ENCODE measurements around the gene TERT. TPM values are rescaled to one million over a fixed set of nuclear protein-coding genes. Genes with fewer than 3 reads are reported as not detected.
A peak's percentile ranks its signal among the peaks of the same experiment; 100 is the strongest.

The TERT gene
- total and polyA plus RNA-seq, 5 donors from 2014 or later = 0.22 TPM; not detected in 4

DNA sequence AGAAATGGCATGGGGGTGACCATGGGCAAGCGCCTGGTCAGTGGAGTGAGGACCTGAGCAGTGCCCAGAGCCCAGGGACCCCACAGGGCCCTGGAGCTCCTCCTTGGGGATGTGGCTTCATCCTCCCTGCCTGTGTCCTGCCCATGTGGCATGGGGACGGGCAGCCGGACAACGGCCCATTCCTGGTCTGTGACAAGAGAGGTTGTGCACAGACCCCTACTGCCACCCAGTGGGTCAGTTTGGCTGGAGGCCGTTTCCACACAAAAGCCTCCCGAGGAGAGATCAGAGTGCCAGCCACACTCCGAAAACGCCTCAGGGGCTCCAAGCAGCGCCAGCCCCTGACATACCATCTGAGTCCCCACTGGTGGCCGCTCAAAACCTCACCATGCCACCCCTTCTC, 49.9 kb downstream of the TERT start:
- H3K36me3 Mint-ChIP-seq = no peaks in the 10 kb centered on the region
- Histone ChIP-seq H3K4me1 (ENCODE audit: control insufficient read depth, insufficient read depth, low read length, poor library complexity, severe bottlenecking) (no peaks in the 10 kb centered on the region), H3K4me3 (ENCODE audit: low read depth, low read length) (no peak overlapping the region), H3K27me3 (ENCODE audit: control insufficient read depth, insufficient read depth, low read length) (no peaks in the 10 kb centered on the region), H3K27ac (ENCODE audit: insufficient read depth, low read length, poor library complexity, severe bottlenecking) (no peak overlapping the region), H3K9me3 (ENCODE audit: control insufficient read depth in 2 of 2, low read length in 2 of 2) (no peaks in the 10 kb centered on the region), H3K36me3 (ENCODE audit: control insufficient read depth, insufficient read depth, low read length) (no peaks in the 10 kb centered on the region)
- H3K27me3 Mint-ChIP-seq = no peaks in the 10 kb centered on the region
- peaks cover 0 to 2% (median 0%) of the 10 kb centered on the region in 4 donors for H3K4me1 Mint-ChIP-seq
- no peak overlapping the region for H3K4me3 Mint-ChIP-seq
- ATAC-seq (ENCODE audit: low read depth in 2 of 2) (no peak), DNase-seq (no peak)
- H3K27ac Mint-ChIP-seq = no peak overlapping the region
- H3K9me3 Mint-ChIP-seq = peaks cover 0 to 1% (median 0%) of the 10 kb centered on the region in 7 donors

GRCh38 chr5:1244255-1244654, 50.6 kb downstream of the TERT start:
- no peaks in the 10 kb centered on the region for H3K4me1 ChIP-seq (ENCODE audit: control insufficient read depth, insufficient read depth, low read length, poor library complexity, severe bottlenecking)
- Mint-ChIP-seq H3K27me3 (no peaks in the 10 kb centered on the region), H3K4me3 (no peak overlapping the region), H3K9me3 (peaks cover 0 to 1% (median 0%) of the 10 kb centered on the region in 7 donors), H3K36me3 (no peaks in the 10 kb centered on the region), H3K27ac (no peak overlapping the region), H3K4me1 (peaks cover 0 to 2% (median 0%) of the 10 kb centered on the region in 4 donors)
- no peaks in the 10 kb centered on the region for H3K9me3 ChIP-seq (ENCODE audit: control insufficient read depth in 2 of 2, low read length in 2 of 2)
- no peak for ATAC-seq (ENCODE audit: low read depth in 2 of 2)
- H3K27ac ChIP-seq (ENCODE audit: insufficient read depth, low read length, poor library complexity, severe bottlenecking) = no peak overlapping the region
- no peaks in the 10 kb centered on the region for H3K36me3 ChIP-seq (ENCODE audit: control insufficient read depth, insufficient read depth, low read length)
- no peaks in the 10 kb centered on the region for H3K27me3 ChIP-seq (ENCODE audit: control insufficient read depth, insufficient read depth, low read length)
- H3K4me3 ChIP-seq (ENCODE audit: low read depth, low read length) = no peak overlapping the region
- no peak for DNase-seq

DNA sequence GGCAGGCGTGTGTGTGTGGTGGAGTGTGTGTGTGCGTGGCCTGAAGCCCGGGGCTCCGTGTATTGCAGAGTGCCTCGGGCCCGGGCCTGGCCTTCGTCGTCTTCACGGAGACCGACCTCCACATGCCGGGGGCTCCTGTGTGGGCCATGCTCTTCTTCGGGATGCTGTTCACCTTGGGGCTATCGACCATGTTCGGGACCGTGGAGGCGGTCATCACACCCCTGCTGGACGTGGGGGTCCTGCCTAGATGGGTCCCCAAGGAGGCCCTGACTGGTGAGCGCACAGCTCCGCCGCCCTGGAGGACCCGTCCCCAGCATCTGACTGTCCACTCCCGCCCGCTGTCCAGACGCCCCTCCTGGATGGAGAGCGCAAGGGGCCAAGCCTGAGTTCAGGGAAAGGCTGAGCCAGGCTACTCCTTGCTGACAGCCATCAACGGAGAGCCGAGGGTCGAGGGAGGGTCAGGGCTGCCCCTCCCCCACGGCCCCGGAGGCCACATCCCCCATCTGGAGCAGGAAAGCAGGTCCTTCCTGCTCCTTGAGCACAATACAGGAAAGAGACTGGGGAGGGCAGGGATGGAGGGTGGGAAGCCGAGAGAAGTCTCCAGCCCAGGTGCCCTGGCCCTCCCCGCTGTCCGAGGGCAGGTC, 51.3 kb downstream of the TERT start:
- Histone ChIP-seq H3K27me3 (ENCODE audit: control insufficient read depth, insufficient read depth, low read length) (no peaks in the 10 kb centered on the region), H3K36me3 (ENCODE audit: control insufficient read depth, insufficient read depth, low read length) (no peaks in the 10 kb centered on the region), H3K4me1 (ENCODE audit: control insufficient read depth, insufficient read depth, low read length, poor library complexity, severe bottlenecking) (no peaks in the 10 kb centered on the region), H3K4me3 (ENCODE audit: low read depth, low read length) (no peak overlapping the region), H3K27ac (ENCODE audit: insufficient read depth, low read length, poor library complexity, severe bottlenecking) (no peak overlapping the region), H3K9me3 (ENCODE audit: control insufficient read depth in 2 of 2, low read length in 2 of 2) (no peaks in the 10 kb centered on the region)
- no peaks in the 10 kb centered on the region for H3K27me3 Mint-ChIP-seq
- H3K4me3 Mint-ChIP-seq = no peak overlapping the region
- peaks cover 0 to 1% (median 0%) of the 10 kb centered on the region in 7 donors for H3K9me3 Mint-ChIP-seq
- ATAC-seq (ENCODE audit: low read depth in 2 of 2) (no peak), DNase-seq (no peak)
- H3K36me3 Mint-ChIP-seq = no peaks in the 10 kb centered on the region
- H3K4me1 Mint-ChIP-seq = peaks cover 0 to 2% (median 0%) of the 10 kb centered on the region in 4 donors
- no peak overlapping the region for H3K27ac Mint-ChIP-seq

DNA sequence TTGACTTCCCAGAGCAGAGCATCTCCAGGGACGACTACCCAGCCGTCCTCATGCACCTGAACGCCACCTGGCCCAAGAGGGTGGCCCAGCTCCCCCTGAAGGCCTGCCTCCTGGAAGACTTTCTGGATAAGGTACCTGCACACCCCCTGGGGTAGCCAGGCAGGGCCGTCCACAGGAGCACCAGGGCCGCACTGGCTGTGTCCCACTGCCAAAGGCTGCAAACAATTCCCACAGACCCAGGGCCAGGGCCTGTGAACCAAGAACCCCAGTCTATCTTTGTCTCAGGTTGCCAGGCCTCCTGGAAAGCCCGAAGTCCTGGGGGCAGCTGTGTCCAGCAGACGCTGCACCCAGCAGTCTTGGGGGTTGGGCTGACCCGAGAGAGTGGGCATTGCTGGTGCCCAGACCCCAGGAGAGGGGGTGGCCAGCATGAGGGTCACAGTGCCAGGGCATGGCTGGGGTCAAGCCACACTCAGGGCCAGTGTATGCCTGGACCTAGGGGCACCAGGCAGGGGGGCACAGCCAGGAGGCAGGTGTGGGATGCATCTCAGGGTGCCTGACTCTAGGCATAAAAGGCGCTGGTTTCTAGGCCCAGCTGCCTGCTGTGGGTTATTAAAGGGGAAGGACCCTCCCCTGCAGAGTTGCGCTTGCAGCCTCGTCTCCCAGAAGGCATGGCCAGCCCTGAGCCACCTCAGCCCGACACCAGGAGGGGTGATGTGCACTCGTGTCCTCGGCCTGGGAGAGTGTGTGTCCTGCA, 52.0 kb downstream of the TERT start:
- Histone ChIP-seq H3K9me3 (ENCODE audit: control insufficient read depth in 2 of 2, low read length in 2 of 2) (no peaks in the 10 kb centered on the region), H3K27me3 (ENCODE audit: control insufficient read depth, insufficient read depth, low read length) (no peaks in the 10 kb centered on the region), H3K27ac (ENCODE audit: insufficient read depth, low read length, poor library complexity, severe bottlenecking) (no peak overlapping the region), H3K4me3 (ENCODE audit: low read depth, low read length) (no peak overlapping the region), H3K36me3 (ENCODE audit: control insufficient read depth, insufficient read depth, low read length) (no peaks in the 10 kb centered on the region), H3K4me1 (ENCODE audit: control insufficient read depth, insufficient read depth, low read length, poor library complexity, severe bottlenecking) (no peaks in the 10 kb centered on the region)
- no peak for DNase-seq
- Mint-ChIP-seq H3K27me3 (no peaks in the 10 kb centered on the region), H3K36me3 (no peaks in the 10 kb centered on the region), H3K4me1 (peaks cover 0 to 2% (median 0%) of the 10 kb centered on the region in 4 donors), H3K27ac (no peak overlapping the region), H3K9me3 (peaks cover 0 to 1% (median 0%) of the 10 kb centered on the region in 7 donors), H3K4me3 (no peak overlapping the region)
- no peak for ATAC-seq (ENCODE audit: low read depth in 2 of 2)

DNA sequence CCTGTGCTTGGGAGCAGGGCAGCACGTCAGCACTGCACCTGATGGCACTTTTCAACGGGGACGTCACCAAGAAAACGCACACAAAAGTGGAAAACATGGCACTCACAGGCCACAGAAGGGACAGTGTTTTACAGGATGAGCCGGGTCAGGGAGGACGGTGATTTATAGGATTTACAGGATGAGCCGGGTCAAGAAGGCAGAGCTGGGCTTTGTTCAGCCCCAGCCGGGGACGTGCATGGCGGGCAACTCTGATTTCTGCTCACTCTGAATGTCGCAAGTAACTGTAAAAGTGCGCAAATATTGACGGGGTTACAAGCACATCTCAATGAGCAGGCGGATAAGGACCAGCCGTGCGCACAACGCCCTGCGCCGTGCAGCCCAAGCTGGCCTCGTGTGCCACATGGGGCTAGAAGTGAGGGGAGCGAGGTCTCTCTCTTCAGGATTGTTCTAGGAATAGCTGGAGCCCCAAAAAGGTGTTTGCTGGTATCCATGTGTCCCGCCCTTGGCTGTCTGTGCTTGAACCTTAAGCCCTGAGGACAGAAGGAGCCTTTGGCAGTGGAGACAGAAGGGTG, 53.3 kb downstream of the TERT start:
- H3K4me1 Mint-ChIP-seq = peaks cover 0 to 2% (median 0%) of the 10 kb centered on the region in 4 donors
- H3K27ac Mint-ChIP-seq = no peak overlapping the region
- H3K9me3 ChIP-seq (ENCODE audit: control insufficient read depth in 2 of 2, low read length in 2 of 2) = peaks cover 0 to under 1% of the 10 kb centered on the region in 2 experiments
- no peak overlapping the region for H3K27ac ChIP-seq (ENCODE audit: insufficient read depth, low read length, poor library complexity, severe bottlenecking)
- no peaks in the 10 kb centered on the region for H3K27me3 ChIP-seq (ENCODE audit: control insufficient read depth, insufficient read depth, low read length)
- no peaks in the 10 kb centered on the region for H3K4me1 ChIP-seq (ENCODE audit: control insufficient read depth, insufficient read depth, low read length, poor library complexity, severe bottlenecking)
- H3K36me3 Mint-ChIP-seq = no peaks in the 10 kb centered on the region
- H3K9me3 Mint-ChIP-seq = peaks cover 0 to 4% (median under 1%) of the 10 kb centered on the region in 7 donors
- no peaks in the 10 kb centered on the region for H3K36me3 ChIP-seq (ENCODE audit: control insufficient read depth, insufficient read depth, low read length)
- peaks cover 4% of the 10 kb centered on the region for H3K27me3 Mint-ChIP-seq
- H3K4me3 ChIP-seq (ENCODE audit: low read depth, low read length) = no peak overlapping the region
- no peak overlapping the region for H3K4me3 Mint-ChIP-seq
- ATAC-seq (ENCODE audit: low read depth in 2 of 2) (no peak), DNase-seq (no peak)

- peak overlapping the region in 1 of 3 donors; percentile 32 for H3K27ac Mint-ChIP-seq
- peaks cover 0 to 2% (median 0%) of the 10 kb centered on the region in 4 donors for H3K4me1 Mint-ChIP-seq
- DNase-seq = no peak
- ATAC-seq (ENCODE audit: low read depth in 2 of 2) = no peak
- Histone ChIP-seq H3K9me3 (ENCODE audit: control insufficient read depth in 2 of 2, low read length in 2 of 2) (peaks cover 4 to 10% of the 10 kb centered on the region in 2 experiments), H3K4me1 (ENCODE audit: control insufficient read depth, insufficient read depth, low read length, poor library complexity, severe bottlenecking) (no peaks in the 10 kb centered on the region), H3K27me3 (ENCODE audit: control insufficient read depth, insufficient read depth, low read length) (no peaks in the 10 kb centered on the region), H3K4me3 (ENCODE audit: low read depth, low read length) (no peak overlapping the region), H3K36me3 (ENCODE audit: control insufficient read depth, insufficient read depth, low read length) (no peaks in the 10 kb centered on the region), H3K27ac (ENCODE audit: insufficient read depth, low read length, poor library complexity, severe bottlenecking) (no peak overlapping the region)
- H3K27me3 Mint-ChIP-seq = peaks cover 4% of the 10 kb centered on the region
- H3K36me3 Mint-ChIP-seq = no peaks in the 10 kb centered on the region
- peaks cover 0 to 10% (median 4%) of the 10 kb centered on the region in 7 donors for H3K9me3 Mint-ChIP-seq
- no peak overlapping the region for H3K4me3 Mint-ChIP-seq
Measured at GRCh38 chr5:1240496-1241260, 54.2 kb downstream of the TERT start.

DNA sequence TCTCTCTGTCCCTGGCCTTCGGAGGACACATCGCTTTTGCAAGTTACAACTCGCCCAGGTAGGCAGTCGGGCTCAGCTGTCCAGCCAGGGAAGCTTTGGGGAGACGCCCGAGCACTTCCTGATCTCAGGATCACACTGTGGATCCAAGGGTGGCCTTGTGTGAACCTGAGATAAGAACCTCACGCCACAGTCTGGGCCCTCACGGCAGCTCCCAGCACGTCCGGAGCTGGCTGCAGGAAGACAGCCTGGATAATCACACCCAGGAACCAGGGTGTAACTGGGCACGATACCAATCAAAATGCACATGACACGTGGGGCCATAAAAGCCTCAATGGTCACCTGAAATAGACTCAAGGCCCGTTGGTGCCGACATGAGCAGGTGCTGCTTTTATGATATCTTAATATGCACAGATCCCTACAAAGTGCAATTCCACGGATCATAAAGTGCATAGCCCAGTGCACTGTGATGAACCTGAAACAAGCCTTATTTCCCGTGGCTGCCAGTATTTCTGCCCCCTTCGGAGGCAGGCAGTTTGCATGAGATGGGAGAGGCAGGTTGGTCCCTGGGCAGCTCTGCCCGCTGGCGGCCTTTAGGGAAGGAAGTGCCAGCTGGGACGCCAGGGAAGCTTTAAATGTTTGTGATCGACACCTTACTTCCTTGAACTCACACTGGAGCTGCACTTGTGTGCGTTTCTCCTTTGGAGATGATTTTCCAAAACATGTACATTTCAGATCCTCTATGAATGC, 55.2 kb downstream of the TERT start:
- no peaks in the 10 kb centered on the region for H3K4me1 ChIP-seq (ENCODE audit: control insufficient read depth, insufficient read depth, low read length, poor library complexity, severe bottlenecking)
- Mint-ChIP-seq H3K4me1 (peaks cover 0 to 2% (median 0%) of the 10 kb centered on the region in 4 donors), H3K4me3 (no peak overlapping the region), H3K27me3 (peaks cover 4% of the 10 kb centered on the region), H3K9me3 (peaks cover 0 to 12% (median 4%) of the 10 kb centered on the region in 7 donors), H3K36me3 (no peaks in the 10 kb centered on the region), H3K27ac (no peak overlapping the region)
- H3K27ac ChIP-seq (ENCODE audit: insufficient read depth, low read length, poor library complexity, severe bottlenecking) = no peak overlapping the region
- H3K4me3 ChIP-seq (ENCODE audit: low read depth, low read length) = no peak overlapping the region
- no peaks in the 10 kb centered on the region for H3K27me3 ChIP-seq (ENCODE audit: control insufficient read depth, insufficient read depth, low read length)
- DNase-seq (no peak), ATAC-seq (ENCODE audit: low read depth in 2 of 2) (no peak)
- no peaks in the 10 kb centered on the region for H3K36me3 ChIP-seq (ENCODE audit: control insufficient read depth, insufficient read depth, low read length)
- H3K9me3 ChIP-seq (ENCODE audit: control insufficient read depth in 2 of 2, low read length in 2 of 2) = peaks cover 4 to 12% of the 10 kb centered on the region in 2 experiments

Data from CD4-positive, CD25-positive, alpha-beta regulatory T cell (primary cell).